ENCODE measurements around the gene LEF1.
A peak's percentile ranks its signal among the peaks of the same experiment; 100 is the strongest.

Gene LEF1

DNA sequence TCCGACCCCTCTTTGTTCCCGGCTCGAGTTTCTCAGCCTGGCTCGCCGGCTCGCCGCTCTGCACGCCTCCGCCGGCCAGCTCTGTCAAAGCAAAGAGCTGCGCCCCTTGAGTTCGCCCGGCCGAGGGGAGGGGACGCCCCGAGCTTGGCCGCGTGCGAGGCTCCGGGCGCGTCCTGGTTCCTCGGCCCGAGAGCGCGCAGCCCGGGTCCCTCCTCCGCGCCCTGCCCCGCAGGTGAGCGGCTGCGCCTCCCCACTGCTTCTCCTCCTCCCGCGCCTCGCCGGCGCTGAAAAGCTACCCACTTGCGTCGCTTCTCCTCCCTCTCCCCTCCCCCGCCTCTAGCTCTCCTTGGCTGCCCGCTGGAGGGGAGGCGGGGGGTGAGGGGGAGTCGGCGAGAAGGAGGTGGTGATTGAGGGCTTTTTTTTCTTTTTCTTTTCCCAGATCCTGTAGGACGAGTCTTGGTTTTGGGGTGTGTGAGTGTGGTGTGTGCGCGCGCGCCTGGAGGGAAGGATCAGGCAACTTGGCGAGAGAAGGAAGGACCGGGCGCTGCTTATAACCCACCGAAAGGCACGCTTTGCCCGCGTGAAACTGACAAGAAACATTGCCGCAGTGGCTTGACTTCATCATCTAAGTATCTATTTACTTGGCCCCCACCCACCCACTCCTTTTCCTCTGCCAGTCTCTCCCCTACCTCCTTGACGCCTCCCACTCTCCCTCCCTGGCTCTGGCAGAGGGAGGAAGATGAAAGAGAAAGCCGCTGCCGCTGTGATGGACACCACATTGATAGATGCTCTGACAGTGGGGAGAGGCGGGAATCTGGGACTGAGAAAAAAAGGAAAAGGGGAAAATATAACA, at the start of gene LEF1:
Gene LEF1, minus strand, starts transcription at position 262 of the 853 bp plus-strand sequence. CDS start 1,165 bp downstream, outside the sequence.
- Histone ChIP-seq H3K4me1 (ENCODE audit: insufficient read depth, low read length) (peaks cover 25% of the 10 kb centered on the region; the same call in 1 of the 2 replicates), H3K27me3 (ENCODE audit: insufficient read depth, low read length) (peaks cover 100% of the 10 kb centered on the region), H3K36me3 (ENCODE audit: insufficient read depth, low read depth, low read length) (no peaks in the 10 kb centered on the region), H3K9me3 (ENCODE audit: insufficient read depth, low read depth, low read length) (no peaks in the 10 kb centered on the region), H3K27ac (ENCODE audit: low read length) (no peak within 1 kb of the TSS), H3K9ac (ENCODE audit: low read depth, low read length) (peak within 1 kb of the TSS; percentile 69; the same call in 1 of the 2 replicates), H3K4me3 (ENCODE audit: low read length) (peak within 1 kb of the TSS; percentile 73)

DNA sequence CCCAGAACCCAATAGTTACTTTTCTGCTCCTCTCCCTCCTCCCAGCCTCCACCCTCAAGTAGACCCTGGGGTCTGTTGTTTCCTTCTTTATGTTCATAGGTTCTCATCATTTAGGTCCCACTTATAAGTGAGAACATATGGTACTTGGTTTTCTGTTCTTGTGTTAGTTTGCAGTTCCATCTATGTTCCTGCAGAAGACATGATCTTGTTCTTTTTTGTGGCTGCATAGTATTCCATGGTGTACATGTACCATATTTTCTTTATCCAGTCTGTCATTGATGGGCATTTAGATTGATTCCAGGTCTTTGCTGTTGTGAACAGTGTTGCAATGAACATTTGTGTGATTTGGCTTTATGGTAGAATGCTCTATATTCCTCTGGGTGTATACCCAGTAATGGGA, 47.8 kb upstream of the LEF1 start:
- Histone ChIP-seq H3K4me3 (ENCODE audit: low read length) (no peak overlapping the region), H3K27me3 (ENCODE audit: insufficient read depth, low read length) (no peaks in the 10 kb centered on the region), H3K9me3 (ENCODE audit: insufficient read depth, low read depth, low read length) (no peaks in the 10 kb centered on the region), H3K27ac (ENCODE audit: low read length) (no peak overlapping the region), H3K4me1 (ENCODE audit: insufficient read depth, low read length) (no peaks in the 10 kb centered on the region), H3K9ac (ENCODE audit: low read depth, low read length) (no peak overlapping the region), H3K36me3 (ENCODE audit: insufficient read depth, low read depth, low read length) (no peaks in the 10 kb centered on the region)

DNA sequence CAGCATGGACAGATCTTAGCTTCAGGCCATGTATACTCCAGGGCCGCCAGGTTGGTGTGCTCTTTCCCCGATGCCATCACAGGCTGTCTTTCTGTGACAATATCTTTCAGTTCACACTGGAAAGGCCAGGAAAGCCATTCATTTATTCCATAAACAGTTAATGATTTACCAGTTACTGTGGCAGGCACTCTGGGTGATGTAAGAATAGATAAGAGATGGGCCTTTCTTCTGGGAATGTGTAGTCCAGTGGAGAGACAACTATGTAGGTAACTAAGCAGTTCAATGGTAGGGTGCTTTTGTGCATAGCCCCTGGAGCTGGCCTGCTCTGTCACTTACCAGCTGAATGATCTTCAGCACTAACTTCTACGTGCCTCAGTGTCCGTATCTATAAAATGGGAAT, 46.3 kb upstream of the LEF1 start:
- Histone ChIP-seq H3K4me3 (ENCODE audit: low read length) (no peak overlapping the region), H3K4me1 (ENCODE audit: insufficient read depth, low read length) (no peaks in the 10 kb centered on the region), H3K9ac (ENCODE audit: low read depth, low read length) (no peak overlapping the region)

DNA sequence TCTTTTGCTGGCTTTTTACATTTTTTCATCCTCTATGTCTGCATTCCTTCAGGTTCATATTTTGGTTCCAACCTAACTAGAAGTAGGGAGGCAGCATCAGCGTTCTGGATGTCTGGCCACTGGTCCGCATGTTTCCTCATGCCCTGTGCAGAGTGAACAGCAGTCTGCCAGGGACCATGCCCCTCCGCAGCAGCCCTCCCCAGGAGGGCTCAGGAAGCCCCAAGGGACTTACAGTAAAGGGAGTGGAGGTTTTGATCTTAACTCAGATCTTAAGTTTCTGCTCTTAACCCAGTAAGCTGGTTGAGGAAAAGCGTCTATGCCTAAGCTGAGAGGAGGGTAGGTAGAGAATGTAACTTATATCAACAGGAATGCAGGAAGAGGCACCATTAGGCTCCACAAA, 45.0 kb upstream of the LEF1 start:
- Histone ChIP-seq H3K27ac (ENCODE audit: low read length) (no peak overlapping the region), H3K9me3 (ENCODE audit: insufficient read depth, low read depth, low read length) (no peaks in the 10 kb centered on the region), H3K9ac (ENCODE audit: low read depth, low read length) (no peak overlapping the region), H3K36me3 (ENCODE audit: insufficient read depth, low read depth, low read length) (no peaks in the 10 kb centered on the region), H3K27me3 (ENCODE audit: insufficient read depth, low read length) (no peaks in the 10 kb centered on the region), H3K4me1 (ENCODE audit: insufficient read depth, low read length) (no peaks in the 10 kb centered on the region), H3K4me3 (ENCODE audit: low read length) (no peak overlapping the region)

More for the DNA sequence above, 46.3 kb upstream of the LEF1 start:
- H3K9me3 ChIP-seq (ENCODE audit: insufficient read depth, low read depth, low read length) = no peaks in the 10 kb centered on the region
- no peaks in the 10 kb centered on the region for H3K27me3 ChIP-seq (ENCODE audit: insufficient read depth, low read length)
- H3K27ac ChIP-seq (ENCODE audit: low read length) = no peak overlapping the region
- no peaks in the 10 kb centered on the region for H3K36me3 ChIP-seq (ENCODE audit: insufficient read depth, low read depth, low read length)

DNA sequence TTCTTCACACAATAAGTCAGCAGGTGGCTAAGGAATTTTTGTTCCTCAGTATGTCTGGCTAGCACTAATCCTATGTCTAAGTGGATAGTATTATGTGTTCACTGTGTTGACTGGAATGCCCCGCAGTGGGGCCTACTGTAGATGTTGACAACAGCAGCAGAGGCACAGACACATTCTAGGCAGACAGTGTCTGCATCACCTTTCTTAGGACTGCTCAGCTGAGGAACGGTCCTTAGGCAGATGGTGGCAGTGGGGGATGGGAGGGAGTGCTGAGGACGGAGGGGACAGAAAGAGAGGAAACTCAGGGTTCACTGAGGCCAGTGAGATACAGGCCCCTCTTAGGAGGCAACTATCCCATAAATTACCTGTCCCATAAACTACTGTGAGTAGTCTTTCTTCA, 44.6 kb upstream of the LEF1 start:
- Histone ChIP-seq H3K4me3 (ENCODE audit: low read length) (no peak overlapping the region), H3K4me1 (ENCODE audit: insufficient read depth, low read length) (no peaks in the 10 kb centered on the region), H3K9ac (ENCODE audit: low read depth, low read length) (no peak overlapping the region), H3K27me3 (ENCODE audit: insufficient read depth, low read length) (no peaks in the 10 kb centered on the region), H3K9me3 (ENCODE audit: insufficient read depth, low read depth, low read length) (no peaks in the 10 kb centered on the region), H3K36me3 (ENCODE audit: insufficient read depth, low read depth, low read length) (no peaks in the 10 kb centered on the region), H3K27ac (ENCODE audit: low read length) (no peak overlapping the region)

DNA sequence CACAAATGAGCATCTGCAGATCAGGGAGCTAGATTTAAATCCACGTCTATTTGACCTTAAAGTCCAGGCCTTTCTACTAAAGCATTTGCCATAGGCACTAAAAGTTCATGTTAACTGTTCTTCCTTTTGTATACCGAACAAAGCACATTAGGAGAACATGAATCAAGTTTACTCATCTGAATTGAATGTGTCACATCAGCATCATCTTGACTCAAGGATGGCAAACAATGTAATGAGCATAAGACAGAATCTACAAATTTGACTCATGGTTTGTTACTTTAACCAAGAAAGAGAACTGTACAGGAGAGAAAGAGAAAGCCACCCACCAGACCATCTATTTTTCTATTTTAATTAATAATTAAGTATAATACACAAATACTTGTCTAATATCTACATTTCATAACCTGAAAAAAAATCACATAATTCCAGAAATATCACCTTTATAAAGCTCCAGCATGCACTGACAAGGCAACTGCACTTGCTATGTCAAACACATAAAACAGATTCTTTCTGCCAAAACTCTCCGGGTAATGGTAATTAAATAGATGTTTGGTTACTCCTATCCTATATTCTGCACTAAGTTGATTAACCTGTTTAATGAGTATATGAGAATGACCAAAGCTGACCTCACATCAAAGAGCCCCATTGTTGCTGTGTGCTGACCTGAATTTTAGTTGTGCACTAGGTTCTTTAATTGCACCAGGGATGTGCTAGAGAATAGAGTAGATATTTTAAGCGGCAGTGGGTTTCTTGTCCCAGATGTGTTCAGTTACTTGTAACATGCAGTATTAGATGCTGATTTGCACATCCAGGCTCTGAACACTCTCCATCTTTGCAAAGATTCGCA, 42.5 kb upstream of the LEF1 start:
- H3K27ac ChIP-seq (ENCODE audit: low read length) = no peak overlapping the region

DNA sequence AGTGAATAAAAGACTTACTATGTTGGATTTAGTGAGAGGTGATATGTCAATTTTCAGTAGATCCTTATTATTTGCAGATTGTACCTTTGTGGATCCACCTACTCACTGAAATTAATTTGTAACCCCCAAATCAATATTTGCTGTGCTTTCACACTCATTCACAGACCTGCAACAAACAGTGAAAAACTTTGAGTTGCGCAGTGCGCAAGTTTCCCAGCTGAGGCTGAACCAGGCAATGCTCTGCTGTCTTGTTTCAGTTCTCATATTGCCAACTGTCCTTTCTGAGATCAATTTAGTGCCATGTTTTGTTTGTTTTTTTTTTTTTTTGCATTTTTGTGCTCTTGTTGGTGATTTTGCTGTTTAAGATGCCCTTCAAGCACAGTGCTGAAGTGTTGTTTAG, 40.8 kb upstream of the LEF1 start:
- Histone ChIP-seq H3K4me1 (ENCODE audit: insufficient read depth, low read length) (no peaks in the 10 kb centered on the region), H3K27me3 (ENCODE audit: insufficient read depth, low read length) (no peaks in the 10 kb centered on the region), H3K9me3 (ENCODE audit: insufficient read depth, low read depth, low read length) (no peaks in the 10 kb centered on the region)

More for the DNA sequence above, 42.5 kb upstream of the LEF1 start:
- Histone ChIP-seq H3K9me3 (ENCODE audit: insufficient read depth, low read depth, low read length) (no peaks in the 10 kb centered on the region), H3K9ac (ENCODE audit: low read depth, low read length) (no peak overlapping the region), H3K27me3 (ENCODE audit: insufficient read depth, low read length) (no peaks in the 10 kb centered on the region), H3K4me3 (ENCODE audit: low read length) (no peak overlapping the region), H3K36me3 (ENCODE audit: insufficient read depth, low read depth, low read length) (no peaks in the 10 kb centered on the region), H3K4me1 (ENCODE audit: insufficient read depth, low read length) (no peaks in the 10 kb centered on the region)

DNA sequence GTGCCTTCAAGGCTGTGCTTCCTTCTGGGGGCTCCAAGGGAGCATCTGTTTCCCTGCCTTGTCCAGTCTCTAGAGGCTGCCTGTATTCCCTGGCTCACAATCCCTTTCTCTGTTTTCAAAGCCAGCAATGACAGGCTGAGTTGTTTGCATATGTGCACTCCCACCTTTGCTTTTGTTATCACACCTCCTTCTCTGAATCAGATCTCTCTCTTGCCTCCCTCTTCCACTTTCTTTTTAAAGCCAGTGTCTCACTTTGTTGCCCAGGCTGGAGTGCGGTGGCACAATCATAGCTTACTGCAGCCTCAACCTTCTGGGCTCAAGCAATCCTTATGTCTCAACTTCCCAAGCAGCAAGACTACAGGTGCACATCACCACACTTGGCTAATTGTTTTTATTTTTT, 37.1 kb upstream of the LEF1 start:
- H3K4me3 ChIP-seq (ENCODE audit: low read length) = no peak overlapping the region
- H3K9me3 ChIP-seq (ENCODE audit: insufficient read depth, low read depth, low read length) = no peaks in the 10 kb centered on the region
- H3K27me3 ChIP-seq (ENCODE audit: insufficient read depth, low read length) = no peaks in the 10 kb centered on the region
- no peaks in the 10 kb centered on the region for H3K36me3 ChIP-seq (ENCODE audit: insufficient read depth, low read depth, low read length)
- H3K27ac ChIP-seq (ENCODE audit: low read length) = no peak overlapping the region
- no peak overlapping the region for H3K9ac ChIP-seq (ENCODE audit: low read depth, low read length)
- no peaks in the 10 kb centered on the region for H3K4me1 ChIP-seq (ENCODE audit: insufficient read depth, low read length)

More for the DNA sequence above, 40.8 kb upstream of the LEF1 start:
- H3K36me3 ChIP-seq (ENCODE audit: insufficient read depth, low read depth, low read length) = no peaks in the 10 kb centered on the region
- no peak overlapping the region for H3K9ac ChIP-seq (ENCODE audit: low read depth, low read length)
- no peak overlapping the region for H3K27ac ChIP-seq (ENCODE audit: low read length)
- no peak overlapping the region for H3K4me3 ChIP-seq (ENCODE audit: low read length)

DNA sequence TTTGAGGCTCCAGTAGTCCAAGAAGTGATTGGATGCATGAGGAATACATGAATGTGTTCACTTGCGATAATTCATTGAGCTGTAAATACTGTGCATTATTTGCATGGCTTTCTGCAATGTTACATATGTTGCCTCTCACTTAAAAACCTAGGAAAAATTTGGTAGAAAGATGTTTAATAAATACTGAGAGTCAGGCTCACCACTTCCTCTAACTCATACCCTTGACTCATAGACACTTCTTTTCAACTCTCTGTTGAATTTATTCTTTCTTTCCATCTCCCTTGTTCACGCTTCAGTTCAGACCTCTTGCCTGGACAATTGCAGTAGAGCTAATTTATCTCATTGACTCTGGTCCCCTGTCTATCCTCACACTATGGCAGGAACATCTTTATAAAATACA, 35.8 kb upstream of the LEF1 start:
- Histone ChIP-seq H3K9ac (ENCODE audit: low read depth, low read length) (no peak overlapping the region), H3K4me3 (ENCODE audit: low read length) (no peak overlapping the region), H3K9me3 (ENCODE audit: insufficient read depth, low read depth, low read length) (no peaks in the 10 kb centered on the region), H3K27ac (ENCODE audit: low read length) (no peak overlapping the region), H3K36me3 (ENCODE audit: insufficient read depth, low read depth, low read length) (no peaks in the 10 kb centered on the region), H3K4me1 (ENCODE audit: insufficient read depth, low read length) (no peaks in the 10 kb centered on the region), H3K27me3 (ENCODE audit: insufficient read depth, low read length) (no peaks in the 10 kb centered on the region)

DNA sequence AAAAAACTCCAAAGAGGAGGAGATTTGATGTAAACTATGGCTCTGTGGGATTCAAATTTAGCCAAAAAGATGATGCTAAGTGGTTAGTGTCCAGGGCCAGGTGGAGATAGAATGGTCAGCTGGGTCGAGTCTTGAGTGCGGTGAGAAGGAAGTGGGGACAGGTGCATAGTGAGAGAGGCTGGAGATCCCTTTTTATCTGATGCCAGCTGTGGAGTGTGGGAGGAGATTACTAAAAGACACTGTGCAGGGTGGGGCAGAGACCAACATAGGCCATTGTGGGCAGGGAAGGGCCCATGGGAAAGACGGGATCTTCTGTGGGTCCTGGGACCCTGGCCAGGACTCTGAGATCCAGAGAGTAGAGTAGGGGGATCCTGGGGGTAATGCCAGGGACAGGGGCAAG, 34.6 kb upstream of the LEF1 start:
- Histone ChIP-seq H3K9ac (ENCODE audit: low read depth, low read length) (no peak overlapping the region), H3K36me3 (ENCODE audit: insufficient read depth, low read depth, low read length) (no peaks in the 10 kb centered on the region), H3K4me1 (ENCODE audit: insufficient read depth, low read length) (no peaks in the 10 kb centered on the region), H3K27me3 (ENCODE audit: insufficient read depth, low read length) (no peaks in the 10 kb centered on the region), H3K9me3 (ENCODE audit: insufficient read depth, low read depth, low read length) (no peaks in the 10 kb centered on the region), H3K27ac (ENCODE audit: low read length) (no peak overlapping the region), H3K4me3 (ENCODE audit: low read length) (no peak overlapping the region)

DNA sequence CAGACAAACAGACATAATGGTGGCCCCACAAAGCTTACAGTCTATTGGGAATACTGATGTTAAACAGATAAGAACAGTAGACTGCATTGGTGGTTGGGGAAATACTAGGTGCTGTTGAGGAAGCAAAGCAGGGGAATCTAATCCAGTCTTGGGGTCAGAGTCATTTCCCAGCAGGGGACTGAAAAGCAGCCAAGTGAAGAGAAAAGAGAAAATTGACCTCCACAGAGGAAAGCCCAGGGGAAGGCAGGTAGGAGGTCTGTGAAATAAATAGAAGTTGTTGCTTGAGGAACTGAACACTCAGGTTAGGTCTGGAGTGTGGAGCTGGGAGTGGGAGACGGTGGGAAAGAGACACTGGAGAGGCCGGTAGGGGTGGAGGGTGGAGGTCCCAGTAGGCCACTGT, 33.0 kb upstream of the LEF1 start:
- no peaks in the 10 kb centered on the region for H3K9me3 ChIP-seq (ENCODE audit: insufficient read depth, low read depth, low read length)
- H3K4me3 ChIP-seq (ENCODE audit: low read length) = no peak overlapping the region
- no peaks in the 10 kb centered on the region for H3K4me1 ChIP-seq (ENCODE audit: insufficient read depth, low read length)
- no peaks in the 10 kb centered on the region for H3K36me3 ChIP-seq (ENCODE audit: insufficient read depth, low read depth, low read length)
- H3K27me3 ChIP-seq (ENCODE audit: insufficient read depth, low read length) = no peaks in the 10 kb centered on the region
- H3K9ac ChIP-seq (ENCODE audit: low read depth, low read length) = no peak overlapping the region
- no peak overlapping the region for H3K27ac ChIP-seq (ENCODE audit: low read length)
